ENCODE data around the gene SORD.
"Not testable (repeated sequence)": the region's sequence is repeated elsewhere in the genome, so short reads cannot be mapped to it uniquely, and the experiment has no call there.

Gene SORD

DNA sequence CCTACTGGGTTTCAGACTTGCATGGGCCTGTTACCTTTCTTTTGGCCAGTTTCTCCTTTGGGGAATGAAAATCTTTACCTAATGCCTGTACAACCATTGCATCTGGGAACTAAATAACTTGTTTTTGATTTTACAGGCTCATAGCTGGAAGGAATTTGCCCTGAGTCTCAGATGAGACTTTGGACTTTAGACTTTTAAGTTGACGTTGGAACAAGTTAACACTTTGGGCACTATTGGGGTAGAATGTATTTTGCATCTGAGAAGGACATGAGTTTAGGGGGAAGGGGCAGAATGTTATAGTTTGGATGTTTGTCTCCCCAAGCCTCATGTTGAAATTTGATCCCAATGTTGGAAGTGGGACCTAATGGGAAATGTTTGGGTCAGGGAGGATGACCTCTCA is 21.8 kb upstream of the SORD start:
- H3K27me3 ChIP-seq (ENCODE audit: control insufficient read depth, insufficient read depth, low read length); H3K4me3 ChIP-seq (ENCODE audit: low read length); H3K9me3 ChIP-seq (replicated peaks; ENCODE audit: low read length): not testable (repeated sequence)

GRCh38 chr15:45003731-45004410 is 19.1 kb upstream of the SORD start:
- H3K4me2 ChIP-seq (ENCODE audit: low read length); H3K36me3 ChIP-seq (ENCODE audit: insufficient read depth, low read length); H3K9ac ChIP-seq (ENCODE audit: low read depth, low read length); H3K4me3 ChIP-seq (ENCODE audit: low read length); H3K27me3 ChIP-seq (ENCODE audit: control insufficient read depth, insufficient read depth, low read length); H3K4me1 ChIP-seq (ENCODE audit: control insufficient read depth, insufficient read depth, low read length); H3K9me3 ChIP-seq (replicated peaks; ENCODE audit: low read length): not testable (repeated sequence)

More for the DNA sequence above, 21.8 kb upstream of the SORD start:
- H3K4me1 ChIP-seq (ENCODE audit: control insufficient read depth, insufficient read depth, low read length); H3K36me3 ChIP-seq (ENCODE audit: insufficient read depth, low read length); H3K4me2 ChIP-seq (ENCODE audit: low read length); H3K9ac ChIP-seq (ENCODE audit: low read depth, low read length): not testable (repeated sequence)

- H3K27me3 ChIP-seq (ENCODE audit: control insufficient read depth, insufficient read depth, low read length): not testable (repeated sequence)
Measured at GRCh38 chr15:45004590-45005175, 18.3 kb upstream of the SORD start.

GRCh38 chr15:45009046-45009445 is 13.9 kb upstream of the SORD start:
- H3K4me3 ChIP-seq (ENCODE audit: low read length): no peak overlapping the region
- H3K9me3 ChIP-seq (replicated peaks; ENCODE audit: low read length): no peaks in the 10 kb centered on the region
- H3K4me2 ChIP-seq (ENCODE audit: low read length): no peak overlapping the region
- peaks cover 6% of the 10 kb centered on the region for H3K27me3 ChIP-seq (ENCODE audit: control insufficient read depth, insufficient read depth, low read length)
- no peaks in the 10 kb centered on the region for H3K36me3 ChIP-seq (ENCODE audit: insufficient read depth, low read length)
- H3K4me1 ChIP-seq (ENCODE audit: control insufficient read depth, insufficient read depth, low read length): no peaks in the 10 kb centered on the region
- no peak overlapping the region for H3K9ac ChIP-seq (ENCODE audit: low read depth, low read length)

More at GRCh38 chr15:45004590-45005175, 18.3 kb upstream of the SORD start:
- not testable (repeated sequence) for H3K36me3 ChIP-seq (ENCODE audit: insufficient read depth, low read length); H3K9me3 ChIP-seq (replicated peaks; ENCODE audit: low read length); H3K4me3 ChIP-seq (ENCODE audit: low read length); H3K4me1 ChIP-seq (ENCODE audit: control insufficient read depth, insufficient read depth, low read length); H3K4me2 ChIP-seq (ENCODE audit: low read length); H3K9ac ChIP-seq (ENCODE audit: low read depth, low read length)

- not testable (repeated sequence) for H3K36me3 ChIP-seq (ENCODE audit: insufficient read depth, low read length); H3K4me3 ChIP-seq (ENCODE audit: low read length); H3K9me3 ChIP-seq (replicated peaks; ENCODE audit: low read length); H3K4me1 ChIP-seq (ENCODE audit: control insufficient read depth, insufficient read depth, low read length); H3K9ac ChIP-seq (ENCODE audit: low read depth, low read length); H3K4me2 ChIP-seq (ENCODE audit: low read length)
- H3K27me3 ChIP-seq (ENCODE audit: control insufficient read depth, insufficient read depth, low read length): peaks cover 19% of the 10 kb centered on the region
Measured at GRCh38 chr15:45015114-45015513, 7.9 kb upstream of the SORD start.

DNA sequence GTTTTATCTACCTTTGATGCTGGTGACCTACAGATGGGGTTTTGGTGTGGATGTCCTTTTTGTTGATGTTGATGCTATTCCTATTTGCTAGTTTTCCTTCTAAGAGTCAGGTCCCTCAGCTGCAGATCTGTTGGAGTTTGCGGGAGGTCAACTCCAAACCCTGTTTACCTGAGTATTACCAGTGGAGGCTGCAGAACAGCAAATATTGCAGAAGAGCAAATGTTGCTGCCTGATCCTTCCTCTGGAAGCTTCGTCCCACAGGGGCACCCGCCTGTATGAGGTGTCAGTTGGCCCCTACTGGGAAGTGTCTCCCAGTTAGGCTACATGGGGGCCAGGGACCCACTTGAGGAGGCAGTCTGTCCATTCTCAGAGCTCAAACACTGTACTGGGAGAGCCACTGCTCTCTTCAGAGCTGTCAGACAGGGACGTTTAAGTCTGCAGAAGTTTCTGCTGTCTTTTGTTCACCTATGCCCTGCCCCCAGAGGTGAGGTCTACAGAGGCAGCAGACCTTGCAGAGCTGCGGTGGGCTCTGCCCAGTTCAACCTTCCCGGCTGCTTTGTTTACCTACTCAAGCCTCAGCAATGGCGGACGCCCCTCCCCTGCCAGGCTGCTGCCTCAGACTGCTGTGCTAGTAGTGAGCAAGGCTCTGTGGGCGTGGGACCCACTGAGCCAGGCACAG is 2.6 kb upstream of the SORD start:
- H3K4me2 ChIP-seq (ENCODE audit: low read length); H3K36me3 ChIP-seq (ENCODE audit: insufficient read depth, low read length); H3K9me3 ChIP-seq (replicated peaks; ENCODE audit: low read length); H3K9ac ChIP-seq (ENCODE audit: low read depth, low read length); H3K4me3 ChIP-seq (ENCODE audit: low read length): not testable (repeated sequence)
- peaks cover 12% of the 10 kb centered on the region for H3K4me1 ChIP-seq (ENCODE audit: control insufficient read depth, insufficient read depth, low read length)
- peaks cover 17% of the 10 kb centered on the region for H3K27me3 ChIP-seq (ENCODE audit: control insufficient read depth, insufficient read depth, low read length)

- not testable (repeated sequence) for H3K36me3 ChIP-seq (ENCODE audit: insufficient read depth, low read length); H3K4me2 ChIP-seq (ENCODE audit: low read length); H3K9me3 ChIP-seq (replicated peaks; ENCODE audit: low read length); H3K9ac ChIP-seq (ENCODE audit: low read depth, low read length); H3K4me3 ChIP-seq (ENCODE audit: low read length)
- Histone ChIP-seq H3K4me1 (ENCODE audit: control insufficient read depth, insufficient read depth, low read length) (peaks cover 12% of the 10 kb centered on the region), H3K27me3 (ENCODE audit: control insufficient read depth, insufficient read depth, low read length) (peaks cover 17% of the 10 kb centered on the region)
Measured at GRCh38 chr15:45020901-45021259, 2.1 kb upstream of the SORD start.

GRCh38 chr15:45021348-45021747 is 1.6 kb upstream of the SORD start:
- Histone ChIP-seq H3K4me1 (ENCODE audit: control insufficient read depth, insufficient read depth, low read length) (peaks cover 12% of the 10 kb centered on the region), H3K9ac (ENCODE audit: low read depth, low read length) (no peak overlapping the region), H3K36me3 (ENCODE audit: insufficient read depth, low read length) (no peaks in the 10 kb centered on the region), H3K4me2 (ENCODE audit: low read length) (no peak overlapping the region), H3K4me3 (ENCODE audit: low read length) (no peak overlapping the region), H3K27me3 (ENCODE audit: control insufficient read depth, insufficient read depth, low read length) (peaks cover 17% of the 10 kb centered on the region), H3K9me3 (replicated peaks; ENCODE audit: low read length) (no peaks in the 10 kb centered on the region)

- peak overlapping the region; percentile 98 for H3K4me2 ChIP-seq (ENCODE audit: low read length)
- H3K9ac ChIP-seq (ENCODE audit: low read depth, low read length): peak overlapping the region; percentile 86
- peak overlapping the region; percentile 99 for H3K4me3 ChIP-seq (ENCODE audit: low read length)
- H3K4me1 ChIP-seq (ENCODE audit: control insufficient read depth, insufficient read depth, low read length): peaks cover 12% of the 10 kb centered on the region
- H3K27me3 ChIP-seq (ENCODE audit: control insufficient read depth, insufficient read depth, low read length): peaks cover 12% of the 10 kb centered on the region
- no peaks in the 10 kb centered on the region for H3K9me3 ChIP-seq (replicated peaks; ENCODE audit: low read length)
- H3K36me3 ChIP-seq (ENCODE audit: insufficient read depth, low read length): no peaks in the 10 kb centered on the region
Measured at GRCh38 chr15:45023659-45024225, 747 bp downstream of the SORD start.

GRCh38 chr15:45024649-45025048 is 1.7 kb downstream of the SORD start:
- not testable (repeated sequence) for H3K4me3 ChIP-seq (ENCODE audit: low read length); H3K9ac ChIP-seq (ENCODE audit: low read depth, low read length); H3K36me3 ChIP-seq (ENCODE audit: insufficient read depth, low read length); H3K4me2 ChIP-seq (ENCODE audit: low read length); H3K27me3 ChIP-seq (ENCODE audit: control insufficient read depth, insufficient read depth, low read length); H3K9me3 ChIP-seq (replicated peaks; ENCODE audit: low read length)
- peaks cover 12% of the 10 kb centered on the region for H3K4me1 ChIP-seq (ENCODE audit: control insufficient read depth, insufficient read depth, low read length)

- peaks cover 12% of the 10 kb centered on the region for H3K4me1 ChIP-seq (ENCODE audit: control insufficient read depth, insufficient read depth, low read length)
- not testable (repeated sequence) for H3K36me3 ChIP-seq (ENCODE audit: insufficient read depth, low read length); H3K9me3 ChIP-seq (replicated peaks; ENCODE audit: low read length); H3K27me3 ChIP-seq (ENCODE audit: control insufficient read depth, insufficient read depth, low read length); H3K9ac ChIP-seq (ENCODE audit: low read depth, low read length); H3K4me3 ChIP-seq (ENCODE audit: low read length); H3K4me2 ChIP-seq (ENCODE audit: low read length)
Measured at GRCh38 chr15:45025627-45026026, 2.6 kb downstream of the SORD start.

All from skeletal muscle satellite cell (primary cell).